ENCODE measurements around the gene ADNP2.

- TF ChIP-seq, protein P1, sequence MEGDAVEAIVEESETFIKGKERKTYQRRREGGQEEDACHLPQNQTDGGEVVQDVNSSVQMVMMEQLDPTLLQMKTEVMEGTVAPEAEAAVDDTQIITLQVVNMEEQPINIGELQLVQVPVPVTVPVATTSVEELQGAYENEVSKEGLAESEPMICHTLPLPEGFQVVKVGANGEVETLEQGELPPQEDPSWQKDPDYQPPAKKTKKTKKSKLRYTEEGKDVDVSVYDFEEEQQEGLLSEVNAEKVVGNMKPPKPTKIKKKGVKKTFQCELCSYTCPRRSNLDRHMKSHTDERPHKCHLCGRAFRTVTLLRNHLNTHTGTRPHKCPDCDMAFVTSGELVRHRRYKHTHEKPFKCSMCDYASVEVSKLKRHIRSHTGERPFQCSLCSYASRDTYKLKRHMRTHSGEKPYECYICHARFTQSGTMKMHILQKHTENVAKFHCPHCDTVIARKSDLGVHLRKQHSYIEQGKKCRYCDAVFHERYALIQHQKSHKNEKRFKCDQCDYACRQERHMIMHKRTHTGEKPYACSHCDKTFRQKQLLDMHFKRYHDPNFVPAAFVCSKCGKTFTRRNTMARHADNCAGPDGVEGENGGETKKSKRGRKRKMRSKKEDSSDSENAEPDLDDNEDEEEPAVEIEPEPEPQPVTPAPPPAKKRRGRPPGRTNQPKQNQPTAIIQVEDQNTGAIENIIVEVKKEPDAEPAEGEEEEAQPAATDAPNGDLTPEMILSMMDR (IDR thresholded peaks at IDR 0.05) = no peak
- TF ChIP-seq EZH2 (IDR thresholded peaks at IDR 0.05; ENCODE audit: borderline replicate concordance, insufficient read depth, low read depth, low read length, poor library complexity, severe bottlenecking) = no peak
These were observed 21.5 kb downstream of the ADNP2 start for GRCh38 chr18:80130555-80130954.

Data from B cell (primary cell).